HCT116 (cell line): ENCODE data around the gene NR1H4. TPM values are rescaled to one million over a fixed set of nuclear protein-coding genes. Genes with fewer than 3 reads are reported as not detected.

Experiments
- ATAC-seq: fragments of 200-7000 bp; cut with Tn5 transposase; 2 replicates; pipeline ENCODE4 v1.9.1; 2020; ENCODE audit warnings: mild to moderate bottlenecking, moderate library complexity
- BruUV-seq: library from RNA; stranded (reverse); fragments of 400-500 nt; replicated peaks from 2 replicates; lab custom pipeline; 2021; lab: Mats Ljungman, UMichigan
- CTCF ChIA-PET: fragments of 300-600 bp; sonication (Branson Sonifier 250); formaldehyde crosslinking; loops from one replicate; lab custom pipeline; 2021; ENCODE audit warnings: antibody characterized with exemption; lab: Charles Lee
- POLR2A ChIA-PET: fragments of 300-600, 350-600 bp; sonication (Branson Sonifier 250); formaldehyde crosslinking; loops from one replicate; lab custom pipeline; 2021; ENCODE audit warnings: antibody characterized with exemption; lab: Charles Lee
- RAD21 ChIA-PET, 2 experiments: fragments of 300-600 bp; sonication (Branson Sonifier 250); formaldehyde crosslinking; loops; one replicate each; lab custom pipeline; 2023; ENCODE audit warnings: low total read pairs in 2 of 2; ENCODE audit not compliant: uncharacterized antibody in 2 of 2, unreplicated experiment in 2 of 2, low non-redundant PET in 1 of 2; lab: Charles Lee
- DNase-seq: peaks from one replicate; pipeline ENCODE4 v3.0.0-alpha.2; 2010; ENCODE audit warnings: low read depth, low spot score
- H2AFZ ChIP-seq: fragments of 200-600 bp; shearing (Covaris generic), sonication (generic); 2 replicates; pipeline ENCODE4 v1.6.1; 2017; ENCODE audit warnings: low read depth, mixed run types, mixed read lengths, antibody characterized with exemption, low read length; ENCODE audit not compliant: poor library complexity, severe bottlenecking
- H3K27ac ChIP-seq: 2 replicates; pipeline ENCODE4 v1.5.1; 2012; ENCODE audit warnings: low read depth, low read length
- H3K27me3 ChIP-seq: fragments of 200-600 bp; sonication (generic); 2 replicates; pipeline ENCODE4 v1.6.1; 2016; ENCODE audit warnings: mixed run types, low read length, mixed read lengths; ENCODE audit not compliant: insufficient read depth
- H3K36me3 ChIP-seq, 2 experiments: fragments of 200-500 bp in 1 of 2; fragments of 200-600 bp in 1 of 2; sonication (Bioruptor generic) in 1 of 2; sonication (generic) in 1 of 2; 2 replicates each; pipeline versions ENCODE4 v1.5.1 to v1.6.1; 2014 to 2016; ENCODE audit warnings: low read length in 2 of 2, inconsistent platforms in 1 of 2, mixed read lengths in 1 of 2, mixed run types in 1 of 2; ENCODE audit not compliant: insufficient read depth in 2 of 2, control insufficient read depth in 1 of 2
- H3K4me1 ChIP-seq, 2 experiments: fragments of 200-600 bp in 1 of 2; sonication (generic) in 1 of 2; 2 replicates each; pipeline versions ENCODE4 v1.5.1 to v1.6.1; 2012 to 2017; ENCODE audit warnings: low read length in 2 of 2, inconsistent platforms in 1 of 2, mild to moderate bottlenecking in 1 of 2, mixed read lengths in 1 of 2, mixed run types in 1 of 2, moderate library complexity in 1 of 2; ENCODE audit not compliant: insufficient read depth in 2 of 2, control insufficient read depth in 1 of 2
- H3K4me2 ChIP-seq: fragments of 200-600 bp; sonication (generic); 2 replicates; pipeline ENCODE4 v1.6.1; 2017; ENCODE audit warnings: mixed run types, low read length, mixed read lengths
- H3K4me3 ChIP-seq, 2 experiments: fragments of 200-600 bp in 1 of 2; sonication (generic) in 1 of 2; replicated peaks in 1 of 2; 2 replicates each; pipeline ENCODE4 v1.5.1; 2011 to 2016; ENCODE audit warnings: low read length in 2 of 2, control low read depth in 1 of 2, low read depth in 1 of 2, mild to moderate bottlenecking in 1 of 2, mixed read lengths in 1 of 2, mixed run types in 1 of 2
- H3K79me2 ChIP-seq: fragments of 200-600 bp; sonication (generic); 2 replicates; pipeline ENCODE4 v1.6.1; 2017; ENCODE audit warnings: mild to moderate bottlenecking, mixed run types, low read length, moderate library complexity, mixed read lengths; ENCODE audit not compliant: insufficient read depth
- H3K9ac ChIP-seq: fragments of 200-600 bp; sonication (generic); 2 replicates; pipeline ENCODE4 v1.6.1; 2016; ENCODE audit warnings: low read length, mixed read lengths
- H3K9me2 ChIP-seq: fragments of 200-600 bp; sonication (generic), shearing (Covaris generic); 2 replicates; pipeline ENCODE4 v1.6.1; 2017; ENCODE audit warnings: mixed run types, mild to moderate bottlenecking, moderate library complexity; ENCODE audit not compliant: insufficient read depth
- H3K9me3 ChIP-seq, 2 experiments: fragments of 200-500 bp in 1 of 2; fragments of 200-600 bp in 1 of 2; sonication (Bioruptor generic) in 1 of 2; sonication (generic) in 1 of 2; 2 replicates each; pipeline ENCODE4 v1.6.1; 2014 to 2017; ENCODE audit warnings: low read length in 2 of 2, mixed read lengths in 2 of 2, inconsistent platforms in 1 of 2, low read depth in 1 of 2, mild to moderate bottlenecking in 1 of 2, mixed run types in 1 of 2, moderate library complexity in 1 of 2; ENCODE audit not compliant: control insufficient read depth in 1 of 2, insufficient read depth in 1 of 2
- H4K20me1 ChIP-seq: fragments of 200-600 bp; sonication (generic), shearing (Covaris generic); 2 replicates; pipeline ENCODE4 v1.6.1; 2017; ENCODE audit warnings: mixed run types, mild to moderate bottlenecking, moderate library complexity; ENCODE audit not compliant: insufficient read depth
- EGR1 ChIP-seq: IDR thresholded peaks from 2 replicates; pipeline ENCODE4 v1.6.1; 2012; ENCODE audit warnings: low read depth
- MAX ChIP-seq: IDR thresholded peaks from 2 replicates; pipeline ENCODE4 v1.6.1; 2012
- RAD21 ChIP-seq: IDR thresholded peaks from 2 replicates; pipeline ENCODE4 v1.6.1; 2012; ENCODE audit warnings: low read depth, mild to moderate bottlenecking
- SIN3A ChIP-seq: IDR thresholded peaks from 2 replicates; pipeline ENCODE4 v1.6.1; 2012; ENCODE audit warnings: low read depth
- ZFX ChIP-seq: fragments of 450-650 bp; IDR thresholded peaks from 2 replicates; pipeline ENCODE4 v1.6.1; 2017
- intact Hi-C: fragments of 100-400 bp; cut with micrococcal nuclease; formaldehyde crosslinking; loops from 2 replicates; pipeline ENCODE4 v1.10.0; 2022
- total RNA-seq: library from RNA; stranded (reverse); gene quantifications from one replicate; pipeline ENCODE4 v1.2.1, GENCODE V29; 2021; ENCODE audit not compliant: unreplicated experiment
- TF ChIP-seq, protein P1 (sequence below), 3 experiments: fragments of 200-600 bp in 1 of 3; sonication (generic) in 1 of 3; IDR thresholded peaks in 2 of 3; conservative IDR thresholded peaks in 1 of 3; 2 replicates each; pipeline ENCODE4 v1.5.1; 2012 to 2017; ENCODE audit warnings: low read depth in 2 of 3, low read length in 2 of 3, antibody characterized with exemption in 1 of 3, borderline replicate concordance in 1 of 3, control low read depth in 1 of 3, mild to moderate bottlenecking in 1 of 3, mixed read lengths in 1 of 3, mixed run types in 1 of 3, moderate library complexity in 1 of 3; ENCODE audit not compliant: insufficient read depth in 1 of 3

The NR1H4 gene
- total RNA-seq, 1 experiment from 2014 or later = not detected

- DNase-seq = no peak
- no peak overlapping the region for H3K4me3 ChIP-seq
- H3K36me3 ChIP-seq = no peaks in the 10 kb centered on the region
- intact Hi-C loops = no loop called here
- H3K4me1 ChIP-seq = no peaks in the 10 kb centered on the region
- no peak overlapping the region for H3K9ac ChIP-seq
- no TSS peak for BruUV-seq
- ChIA-PET RAD21 (no interaction called here), POLR2A (interaction anchor here (1.0 kb wide), 1 partner anchor 9 kb away, joined by 3 read pairs; no protein-coding TSS in a partner anchor), CTCF (interaction anchor here (1.5 kb wide), 1 partner anchor 11 kb away, joined by 5 read pairs; no protein-coding TSS in a partner anchor)
- 0 out of 2 replicates have a peak, but pooled peaks have one; percentile 44 for ATAC-seq
- H3K9me3 ChIP-seq = no peaks in the 10 kb centered on the region
- H2AFZ ChIP-seq = no peak overlapping the region
- no peak overlapping the region for H3K27ac ChIP-seq
- H3K79me2 ChIP-seq = no peaks in the 10 kb centered on the region
- H3K4me2 ChIP-seq = no peak overlapping the region
- TF ChIP-seq, protein P1, sequence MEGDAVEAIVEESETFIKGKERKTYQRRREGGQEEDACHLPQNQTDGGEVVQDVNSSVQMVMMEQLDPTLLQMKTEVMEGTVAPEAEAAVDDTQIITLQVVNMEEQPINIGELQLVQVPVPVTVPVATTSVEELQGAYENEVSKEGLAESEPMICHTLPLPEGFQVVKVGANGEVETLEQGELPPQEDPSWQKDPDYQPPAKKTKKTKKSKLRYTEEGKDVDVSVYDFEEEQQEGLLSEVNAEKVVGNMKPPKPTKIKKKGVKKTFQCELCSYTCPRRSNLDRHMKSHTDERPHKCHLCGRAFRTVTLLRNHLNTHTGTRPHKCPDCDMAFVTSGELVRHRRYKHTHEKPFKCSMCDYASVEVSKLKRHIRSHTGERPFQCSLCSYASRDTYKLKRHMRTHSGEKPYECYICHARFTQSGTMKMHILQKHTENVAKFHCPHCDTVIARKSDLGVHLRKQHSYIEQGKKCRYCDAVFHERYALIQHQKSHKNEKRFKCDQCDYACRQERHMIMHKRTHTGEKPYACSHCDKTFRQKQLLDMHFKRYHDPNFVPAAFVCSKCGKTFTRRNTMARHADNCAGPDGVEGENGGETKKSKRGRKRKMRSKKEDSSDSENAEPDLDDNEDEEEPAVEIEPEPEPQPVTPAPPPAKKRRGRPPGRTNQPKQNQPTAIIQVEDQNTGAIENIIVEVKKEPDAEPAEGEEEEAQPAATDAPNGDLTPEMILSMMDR (IDR thresholded peaks at IDR 0.05 in 2 of 3, conservative IDR thresholded peaks at IDR 0.05 in 1 of 3; ENCODE audit: borderline replicate concordance in 1 of 3, insufficient read depth in 1 of 3, low read depth in 2 of 3, low read length in 2 of 3) = 0 out of 6 replicates have a peak, but pooled peaks of 1 of the 3 experiments have one; percentile 7
- TF ChIP-seq EGR1 (no peak), ZFX (no peak), MAX (no peak), RAD21 (no peak), SIN3A (no peak)
- peaks cover 12% of the 10 kb centered on the region; the same call in 1 of the 2 replicates for H3K27me3 ChIP-seq
- H3K9me2 ChIP-seq = no peaks in the 10 kb centered on the region
- H4K20me1 ChIP-seq = no peaks in the 10 kb centered on the region
Measured at GRCh38 chr12:100565987-100566545, 92.4 kb downstream of the NR1H4 start.
